SK-N-SH (cell line): ENCODE measurements around the gene VAV1. TPM values are rescaled to one million over a fixed set of nuclear protein-coding genes. Genes with fewer than 3 reads are reported as not detected.
"Not testable (repeated sequence)": the region's sequence is repeated elsewhere in the genome, so short reads cannot be mapped to it uniquely, and the experiment has no call there.

Experiments used
- CTCF ChIA-PET: fragments of 300-600, 350-600 bp; formaldehyde crosslinking; extraction: SDS; loops from one replicate; lab custom pipeline; 2021; lab: Yijun Ruan, JAX
- POLR2A ChIA-PET: fragments of 350-600 bp; sonication (Branson Sonifier 250); formaldehyde crosslinking; extraction: SDS; loops from one replicate; lab custom pipeline; 2020; ENCODE audit warnings: antibody characterized with exemption, inconsistent platforms; lab: Yijun Ruan, JAX
- DNase-seq: peaks from one replicate; pipeline ENCODE4 v3.0.0; 2012
- H2AFZ ChIP-seq: fragments of 200-600 bp; sonication (generic); 2 replicates; pipeline ENCODE4 v1.8.1; 2016; ENCODE audit warnings: antibody characterized with exemption, mild to moderate bottlenecking, low read depth
- H3F3A ChIP-seq: fragments of 200-600 bp; sonication (generic); replicated peaks from 2 replicates; pipeline ENCODE3; 2016; ENCODE audit warnings: antibody characterized with exemption, mild to moderate bottlenecking; ENCODE audit not compliant: insufficient read depth
- H3K27ac ChIP-seq, 2 experiments: fragments of 200-500 bp in 1 of 2; fragments of 200-600 bp in 1 of 2; sonication (Bioruptor generic) in 1 of 2; sonication (generic), shearing (Covaris generic) in 1 of 2; 2 replicates each; pipeline versions ENCODE4 v1.5.1 to v1.6.1; 2014 to 2016; ENCODE audit warnings: low read depth in 2 of 2, inconsistent platforms in 1 of 2, low read length in 1 of 2, mild to moderate bottlenecking in 1 of 2, mixed read lengths in 1 of 2
- H3K27me3 ChIP-seq: fragments of 200-600 bp; sonication (generic), shearing (Covaris generic); 2 replicates; pipeline ENCODE4 v1.6.1; 2016; ENCODE audit warnings: mixed run types; ENCODE audit not compliant: insufficient read depth
- H3K36me3 ChIP-seq, 2 experiments: fragments of 200-500 bp in 1 of 2; fragments of 200-600 bp in 1 of 2; sonication (Bioruptor generic) in 1 of 2; sonication (generic) in 1 of 2; replicated peaks in 1 of 2; 2 replicates each; pipeline versions ENCODE3 to v1.5.1; 2014 to 2016; ENCODE audit warnings: low read length in 1 of 2, mild to moderate bottlenecking in 1 of 2; ENCODE audit not compliant: insufficient read depth in 2 of 2, control insufficient read depth in 1 of 2
- H3K4me1 ChIP-seq, 2 experiments: fragments of 200-500 bp in 1 of 2; fragments of 200-600 bp in 1 of 2; sonication (Bioruptor generic) in 1 of 2; sonication (generic), shearing (Covaris generic) in 1 of 2; 2 replicates each; pipeline versions ENCODE4 v1.5.1 to v1.6.1; 2014 to 2016; ENCODE audit warnings: low read depth in 1 of 2, low read length in 1 of 2, mixed run types in 1 of 2; ENCODE audit not compliant: insufficient read depth in 2 of 2, control insufficient read depth in 1 of 2
- H3K4me2 ChIP-seq: fragments of 200-600 bp; sonication (generic), shearing (Covaris generic); 2 replicates; pipeline ENCODE4 v1.6.1; 2017; ENCODE audit warnings: mixed run types
- H3K4me3 ChIP-seq, 2 experiments: fragments of 200-500 bp in 1 of 2; fragments of 200-600 bp in 1 of 2; sonication (Bioruptor generic) in 1 of 2; sonication (generic), shearing (Covaris generic) in 1 of 2; 2 replicates each; pipeline versions ENCODE4 v1.5.1 to v1.8.1; 2014 to 2016; ENCODE audit warnings: low read depth in 2 of 2, inconsistent platforms in 1 of 2, low read length in 1 of 2, mild to moderate bottlenecking in 1 of 2, mixed read lengths in 1 of 2, moderate library complexity in 1 of 2
- H3K79me2 ChIP-seq: fragments of 200-600 bp; sonication (generic); 2 replicates; pipeline ENCODE4 v1.8.1; 2017; ENCODE audit warnings: mild to moderate bottlenecking; ENCODE audit not compliant: insufficient read depth
- H3K9ac ChIP-seq: fragments of 200-600 bp; sonication (generic); 2 replicates; pipeline ENCODE4 v1.6.1; 2017; ENCODE audit warnings: mixed run types
- H3K9me2 ChIP-seq: fragments of 200-600 bp; sonication (generic); 2 replicates; pipeline ENCODE4 v1.6.1; 2017; ENCODE audit warnings: mixed run types
- H3K9me3 ChIP-seq: fragments of 200-600 bp; sonication (generic); 2 replicates; pipeline ENCODE4 v1.6.1; 2017; ENCODE audit warnings: mixed run types, mild to moderate bottlenecking, moderate library complexity
- H4K20me1 ChIP-seq: fragments of 200-600 bp; sonication (generic); 2 replicates; pipeline ENCODE4 v1.6.1; 2017; ENCODE audit warnings: mild to moderate bottlenecking, mixed run types; ENCODE audit not compliant: insufficient read depth
- FOXM1 ChIP-seq: IDR thresholded peaks from 2 replicates; pipeline ENCODE4 v1.4.0; 2012; ENCODE audit warnings: low read depth, mild to moderate bottlenecking
- GATA2 ChIP-seq: sonication (generic); formaldehyde crosslinking; IDR thresholded peaks from 2 replicates; pipeline ENCODE4 v1.5.0; 2020; ENCODE audit warnings: mild to moderate bottlenecking, missing genetic modification reagents
- NRF1 ChIP-seq: IDR thresholded peaks from 2 replicates; pipeline ENCODE4 v1.6.1; 2012; ENCODE audit warnings: low read depth, mild to moderate bottlenecking, low read length
- RXRA ChIP-seq: IDR thresholded peaks from 2 replicates; pipeline ENCODE4 v1.4.0; 2012; ENCODE audit warnings: low read depth, mild to moderate bottlenecking, borderline replicate concordance
- WGBS: methylation state at CpG from one replicate; pipeline ENCODE4 v1.1.6; 2017; ENCODE audit warnings: low lambda C conversion rate; 5-methylcytosine and 5-hydroxymethylcytosine counted together
- polyA plus RNA-seq, 3 experiments: library from polyadenylated mRNA; depleted of rRNA; stranded (reverse); fragments of >200 nt; gene quantifications; 2 replicates each; pipeline ENCODE4 v1.2.3, GENCODE V29; 2012
- TF ChIP-seq, protein P1 (sequence below): IDR thresholded peaks from 2 replicates; pipeline ENCODE4 v1.4.0; 2012; ENCODE audit warnings: low read depth, borderline replicate concordance
- TF ChIP-seq, protein P2 (sequence below): IDR thresholded peaks from 2 replicates; pipeline ENCODE4; 2012

The VAV1 gene
- polyA plus RNA-seq, 1 of the 3 experiments (the other 2 are of a cell fraction): 0.02 TPM

DNA sequence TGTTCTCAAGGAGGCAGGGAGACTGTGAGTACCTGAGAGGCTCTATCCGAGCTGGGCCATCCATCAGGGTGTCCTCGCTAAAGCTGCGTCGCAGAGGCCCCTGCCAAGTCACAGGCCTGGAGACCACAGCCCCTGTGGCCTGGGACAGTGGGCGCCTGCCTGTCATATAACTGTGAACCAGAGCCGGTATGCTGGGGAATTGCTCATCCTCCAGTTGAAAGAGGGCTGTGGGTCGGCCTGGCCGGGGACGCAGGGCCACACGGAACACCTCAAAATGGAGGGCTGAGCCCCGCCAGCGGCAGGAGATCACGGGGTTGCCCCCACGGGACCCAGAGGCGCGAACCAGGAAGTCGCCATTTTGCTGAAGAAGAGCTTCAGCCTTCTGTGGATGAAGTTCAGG is 11.9 kb upstream of the VAV1 start:
- Histone ChIP-seq H3K36me3 (no peaks in the 10 kb centered on the region), H3F3A (no peaks in the 10 kb centered on the region), H3K4me2 (no peak overlapping the region), H3K27me3 (no peaks in the 10 kb centered on the region), H3K9ac (no peak overlapping the region), H3K27ac (no peak overlapping the region), H3K4me3 (no peak overlapping the region), H3K4me1 (no peaks in the 10 kb centered on the region), H3K9me2 (no peaks in the 10 kb centered on the region), H3K79me2 (no peaks in the 10 kb centered on the region), H4K20me1 (no peaks in the 10 kb centered on the region), H2AFZ (peak overlapping the region; percentile 5; the same call in 1 of the 2 replicates), H3K9me3 (no peaks in the 10 kb centered on the region)
- ChIA-PET CTCF (no interaction called here), POLR2A (no interaction called here)
- WGBS: 50% methylated on average over 17 of the region's 17 CpGs
- TF ChIP-seq NRF1 (no peak), RXRA (no peak), FOXM1 (no peak)
- DNase-seq: no peak

GRCh38 chr19:6761053-6761676 is 11.3 kb upstream of the VAV1 start:
- peaks cover under 1% of the 10 kb centered on the region for H3F3A ChIP-seq
- H3K36me3 ChIP-seq: no peaks in the 10 kb centered on the region
- no peaks in the 10 kb centered on the region; a peak in 1 of 4 replicates for H3K4me1 ChIP-seq
- H3K9ac ChIP-seq: no peak overlapping the region
- H3K27me3 ChIP-seq: no peaks in the 10 kb centered on the region
- H4K20me1 ChIP-seq: no peaks in the 10 kb centered on the region
- no peak overlapping the region for H3K27ac ChIP-seq
- CTCF ChIA-PET: interaction anchor here (0.9 kb wide), 1 partner anchor 45 kb away, joined by 3 read pairs; no protein-coding TSS in a partner anchor
- H3K4me3 ChIP-seq: no peak overlapping the region
- no peak overlapping the region for H3K4me2 ChIP-seq
- POLR2A ChIA-PET: interaction anchor here (0.6 kb wide), 1 partner anchor 112 kb away, joined by 3 read pairs; no protein-coding TSS in a partner anchor
- H3K9me2 ChIP-seq: no peaks in the 10 kb centered on the region
- no peak overlapping the region; the same call in 1 of the 2 replicates for H2AFZ ChIP-seq
- no peaks in the 10 kb centered on the region for H3K9me3 ChIP-seq
- H3K79me2 ChIP-seq: no peaks in the 10 kb centered on the region
- DNase-seq: peak; percentile 77
- TF ChIP-seq, protein P1, sequence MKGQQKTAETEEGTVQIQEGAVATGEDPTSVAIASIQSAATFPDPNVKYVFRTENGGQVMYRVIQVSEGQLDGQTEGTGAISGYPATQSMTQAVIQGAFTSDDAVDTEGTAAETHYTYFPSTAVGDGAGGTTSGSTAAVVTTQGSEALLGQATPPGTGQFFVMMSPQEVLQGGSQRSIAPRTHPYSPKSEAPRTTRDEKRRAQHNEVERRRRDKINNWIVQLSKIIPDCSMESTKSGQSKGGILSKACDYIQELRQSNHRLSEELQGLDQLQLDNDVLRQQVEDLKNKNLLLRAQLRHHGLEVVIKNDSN: peak; percentile 90
- TF ChIP-seq GATA2 (CRISPR knock-in tag): no peak
- TF ChIP-seq, protein P2, sequence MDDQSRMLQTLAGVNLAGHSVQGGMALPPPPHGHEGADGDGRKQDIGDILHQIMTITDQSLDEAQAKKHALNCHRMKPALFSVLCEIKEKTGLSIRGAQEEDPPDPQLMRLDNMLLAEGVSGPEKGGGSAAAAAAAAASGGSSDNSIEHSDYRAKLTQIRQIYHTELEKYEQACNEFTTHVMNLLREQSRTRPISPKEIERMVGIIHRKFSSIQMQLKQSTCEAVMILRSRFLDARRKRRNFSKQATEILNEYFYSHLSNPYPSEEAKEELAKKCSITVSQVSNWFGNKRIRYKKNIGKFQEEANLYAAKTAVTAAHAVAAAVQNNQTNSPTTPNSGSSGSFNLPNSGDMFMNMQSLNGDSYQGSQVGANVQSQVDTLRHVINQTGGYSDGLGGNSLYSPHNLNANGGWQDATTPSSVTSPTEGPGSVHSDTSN: peak; percentile 52
- WGBS: 37% methylated on average over 4 of the region's 4 CpGs

- H3K27ac ChIP-seq, H3K9me2 ChIP-seq, CTCF ChIA-PET, H3K9me3 ChIP-seq, POLR2A ChIA-PET, H3K9ac ChIP-seq, H3F3A ChIP-seq, H2AFZ ChIP-seq, DNase-seq, H4K20me1 ChIP-seq, H3K4me2 ChIP-seq, H3K36me3 ChIP-seq, H3K4me3 ChIP-seq, H3K4me1 ChIP-seq, H3K79me2 ChIP-seq: not testable (repeated sequence)
- 13% methylated on average over 6 of the region's 8 CpGs for WGBS
- H3K27me3 ChIP-seq: peaks cover 11% of the 10 kb centered on the region; the same call in 1 of the 2 replicates
Observed at GRCh38 chr19:6762253-6762797, 10.2 kb upstream of the VAV1 start.
